ENCODE measurements around the gene TMED6.

GRCh38 chr16:69350536-69351133, 951 bp downstream of the TMED6 start:
- TF ChIP-seq ATF2 (IDR thresholded peaks at IDR 0.05; ENCODE audit: low read length) (no peak), JUND (IDR thresholded peaks at IDR 0.05; ENCODE audit: low read length) (no peak), CTCF (IDR thresholded peaks at IDR 0.05; ENCODE audit: control extremely low read depth in 1 of 3, insufficient read depth in 1 of 3, low read depth in 1 of 3, low read length in 3 of 3) (no peak), TAF7 (optimal IDR thresholded peaks at IDR 0.05; ENCODE audit: borderline replicate concordance, low read depth, low read length) (no peak), GABPA (IDR thresholded peaks at IDR 0.05; ENCODE audit: borderline replicate concordance, insufficient read depth, low read length) (no peak), BRCA1 (IDR thresholded peaks at IDR 0.05; ENCODE audit: low read depth, low read length) (no peak), NRF1 (IDR thresholded peaks at IDR 0.05; ENCODE audit: low read depth, low read length) (no peak), POLR2A (IDR thresholded peaks at IDR 0.05; ENCODE audit: control extremely low read depth in 1 of 2, low read depth in 2 of 2, low read length in 2 of 2) (no peak), MAFK (IDR thresholded peaks at IDR 0.05; ENCODE audit: low read depth, low read length) (no peak), EP300 (IDR thresholded peaks at IDR 0.05; ENCODE audit: borderline replicate concordance in 1 of 2, low read depth in 2 of 2, low read length in 2 of 2) (no peak), YY1 (IDR thresholded peaks at IDR 0.05; ENCODE audit: low read depth, low read length) (no peak)
